GM18951 (cell line): Measurements from ENCODE around the gene RHBDD2.
"Not testable (repeated sequence)": the region's sequence is repeated elsewhere in the genome, so short reads cannot be mapped to it uniquely, and the experiment has no call there.

ENCODE experiments used
- POLR2A ChIP-seq: IDR thresholded peaks from 4 replicates; pipeline ENCODE4 v1.6.1; 2011; ENCODE audit warnings: mild to moderate bottlenecking; ENCODE audit not compliant: insufficient read length, insufficient read depth; ENCODE audit errors: extremely low read depth
- in situ Hi-C: fragments of 300-500 bp; cut with MboI; formaldehyde crosslinking; loops from one replicate; pipeline ENCODE4 v1.12.0; 2022; ENCODE audit warnings: low sequenced_read_pairs, mixed read lengths, inconsistent platforms; ENCODE audit not compliant: unreplicated experiment

The RHBDD2 gene

DNA sequence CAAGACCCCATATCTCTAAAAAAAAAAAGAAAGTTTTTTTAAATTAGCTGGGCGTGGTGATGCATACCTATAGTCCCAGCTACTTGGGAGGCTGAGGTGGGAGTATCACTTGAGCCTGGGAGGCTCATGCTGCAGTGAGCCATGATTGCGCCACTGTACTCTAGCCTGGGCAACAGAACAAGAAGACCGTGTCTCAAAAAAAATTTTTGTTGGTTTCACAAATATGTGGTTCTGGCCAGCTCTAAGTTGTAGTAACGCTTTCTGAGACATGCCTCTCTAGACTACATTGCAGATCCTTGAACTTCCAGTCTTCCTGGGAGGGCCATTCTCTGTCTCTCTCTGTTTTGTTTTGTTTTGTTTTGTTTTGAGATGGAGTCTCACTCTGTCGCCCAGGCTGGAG lies 24.6 kb upstream of the RHBDD2 start:
- TF ChIP-seq POLR2A: no peak
- in situ Hi-C loops: no loop called here

DNA sequence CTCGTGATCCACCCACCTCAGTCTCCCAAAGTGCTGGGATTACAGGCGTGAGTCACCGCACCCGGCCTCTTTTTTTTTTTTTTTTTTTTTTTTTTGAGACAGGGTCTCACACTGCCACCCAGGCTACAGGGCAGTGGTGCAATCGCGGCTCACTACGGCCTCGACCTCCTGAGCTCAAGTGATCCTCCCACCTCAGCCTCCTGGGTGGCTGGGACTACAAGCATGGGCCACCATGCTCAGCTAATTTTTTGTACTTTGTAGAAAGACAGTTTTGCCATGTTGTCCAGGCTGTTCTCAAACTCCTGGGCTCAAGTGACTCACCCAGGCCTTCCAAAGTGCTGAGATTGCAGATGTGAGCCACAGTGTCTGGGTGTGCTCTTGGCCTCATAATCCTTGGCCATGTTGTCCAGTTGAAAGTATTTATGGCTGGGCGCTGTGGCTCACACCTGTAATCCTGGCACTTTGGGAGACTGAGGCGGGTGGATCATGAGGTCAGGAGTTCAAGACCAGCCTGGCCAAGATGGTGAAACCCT lies 24.0 kb upstream of the RHBDD2 start:
- in situ Hi-C loops: not testable (repeated sequence)

DNA sequence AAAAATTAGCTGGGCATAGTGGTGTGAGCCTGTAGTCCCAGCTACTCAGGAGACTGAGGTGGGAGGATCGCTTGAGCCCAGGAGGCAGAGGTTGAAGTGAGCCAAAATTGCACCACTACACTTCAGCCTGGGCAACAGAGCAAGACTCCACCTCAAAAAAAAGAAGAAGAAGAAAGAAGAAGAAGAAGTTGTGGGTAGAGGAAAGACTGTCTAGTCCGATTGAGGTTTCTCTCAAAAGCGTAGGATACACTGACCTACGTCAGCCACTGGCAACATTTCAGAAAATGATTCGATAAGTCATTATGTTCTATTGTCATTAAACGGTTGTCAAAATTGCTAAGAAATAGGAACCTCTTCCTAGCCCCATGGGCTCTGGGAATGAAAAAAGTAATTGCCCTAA lies 22.3 kb upstream of the RHBDD2 start:
- in situ Hi-C loops: no loop called here
- no peak for TF ChIP-seq POLR2A

DNA sequence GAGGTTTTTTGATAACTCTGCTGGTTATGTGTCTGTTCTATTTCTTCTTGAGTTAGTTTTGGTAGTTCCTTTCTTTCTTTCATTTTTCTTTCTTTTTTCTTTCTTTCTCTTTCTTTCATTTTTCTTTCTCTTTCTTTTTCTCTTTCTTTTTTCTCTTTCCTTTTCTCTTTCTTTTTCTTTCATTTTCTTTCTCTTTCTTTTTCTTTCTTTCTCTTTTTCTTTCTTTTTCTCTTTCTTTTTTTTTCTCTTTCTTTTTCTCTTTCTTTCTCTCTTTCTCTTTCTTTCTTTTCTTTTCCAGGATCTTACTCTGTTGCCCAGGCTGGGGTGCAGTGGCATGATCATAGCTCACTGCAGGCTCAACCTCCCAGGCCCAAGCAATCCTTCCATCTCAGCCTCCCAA lies 20.4 kb upstream of the RHBDD2 start:
- TF ChIP-seq POLR2A: no peak
- in situ Hi-C loops: no loop called here

DNA sequence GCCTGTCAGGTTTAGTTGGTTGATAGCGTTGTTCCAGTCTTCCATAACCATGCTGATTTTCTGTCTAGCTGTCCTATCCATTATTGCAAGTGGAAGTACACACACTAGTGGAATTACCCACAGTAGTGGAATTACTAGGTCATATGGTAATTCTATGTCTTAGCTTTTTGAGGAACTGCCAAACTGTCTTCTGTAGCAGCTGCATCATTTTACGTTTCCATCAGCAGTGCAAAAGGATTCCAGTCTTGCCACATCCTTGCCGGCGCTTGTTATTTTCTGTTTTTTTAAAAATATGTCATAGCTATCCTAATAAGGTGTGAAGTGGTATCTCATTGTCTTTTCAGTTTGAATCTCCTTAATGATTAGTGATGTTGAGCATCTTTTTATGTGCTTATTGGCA lies 17.2 kb upstream of the RHBDD2 start:
- in situ Hi-C loops: no loop called here
- no peak for TF ChIP-seq POLR2A

GRCh38 chr7:75864251-75864650 lies 14.6 kb upstream of the RHBDD2 start:
- in situ Hi-C loops: not testable (repeated sequence)

DNA sequence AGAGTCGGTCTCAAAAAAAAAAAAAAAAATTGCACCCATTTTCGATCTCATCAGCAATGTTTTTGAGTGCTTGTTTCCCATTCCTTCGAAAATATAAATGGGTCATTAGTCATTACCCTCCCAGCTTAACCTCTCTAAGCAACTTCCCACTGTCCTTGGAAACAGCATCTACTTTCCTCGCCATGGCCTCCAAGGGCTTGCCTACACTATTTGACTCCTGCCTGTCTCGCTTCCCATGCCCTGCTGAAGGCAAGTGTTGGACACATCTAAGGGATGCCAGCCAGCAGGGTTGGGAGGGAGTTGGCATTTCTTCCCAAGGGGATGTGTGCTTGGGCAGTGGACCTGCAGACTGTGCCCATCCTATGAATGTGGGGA lies 12.7 kb upstream of the RHBDD2 start:
- no peak for TF ChIP-seq POLR2A
- in situ Hi-C loops: no loop called here

- no peak for TF ChIP-seq POLR2A
- in situ Hi-C loops: no loop called here
Observed at GRCh38 chr7:75866489-75867389, 12.1 kb upstream of the RHBDD2 start.

DNA sequence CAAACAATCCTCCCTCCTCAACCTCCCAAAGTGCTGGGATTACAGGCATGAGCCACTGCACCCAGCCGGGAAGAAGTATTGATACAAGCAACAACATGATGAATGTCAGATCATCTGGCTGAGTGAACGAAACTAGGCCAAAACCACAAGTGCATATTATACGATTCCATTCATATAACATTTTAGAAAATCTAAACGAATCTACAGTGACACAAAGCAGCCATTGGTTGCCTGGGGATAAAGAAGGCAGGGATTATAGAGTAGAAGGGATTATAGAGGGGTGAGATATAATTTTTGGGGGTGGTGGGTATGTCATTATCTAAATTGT lies 11.5 kb upstream of the RHBDD2 start:
- in situ Hi-C loops: no loop called here
- TF ChIP-seq POLR2A: no peak

GRCh38 chr7:75868153-75868552 lies 10.7 kb upstream of the RHBDD2 start:
- in situ Hi-C loops: no loop called here
- no peak for TF ChIP-seq POLR2A

DNA sequence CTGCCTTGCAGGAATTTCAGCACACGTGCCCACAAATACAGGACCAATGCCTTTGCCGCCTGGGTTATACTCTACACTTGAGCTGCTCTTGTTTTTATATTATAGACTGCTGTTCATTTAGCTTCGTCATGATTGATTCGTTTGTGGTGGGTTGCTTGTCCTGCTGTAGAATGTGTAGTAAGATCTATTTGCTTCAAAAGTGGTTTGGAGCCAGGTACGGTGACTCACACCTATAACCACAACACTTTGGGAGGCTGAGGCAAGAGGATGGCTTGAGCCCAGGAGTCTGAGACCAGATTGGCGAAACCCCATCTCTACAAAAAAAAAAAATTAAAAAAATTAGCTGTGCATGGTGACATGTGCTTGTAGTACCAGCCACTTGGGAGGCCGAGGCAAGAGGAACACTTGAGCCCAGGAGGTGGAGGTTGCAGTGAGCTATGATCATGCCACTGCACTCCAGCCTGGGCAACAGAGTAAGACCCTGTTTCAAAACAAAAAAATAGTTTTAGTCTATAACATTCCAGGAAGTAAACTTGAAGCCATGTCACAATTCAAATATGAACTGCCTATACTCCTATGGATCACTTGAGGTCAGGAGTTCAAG lies 9.0 kb upstream of the RHBDD2 start:
- in situ Hi-C loops: no loop called here
- TF ChIP-seq POLR2A: no peak

GRCh38 chr7:75870557-75871161 lies 8.2 kb upstream of the RHBDD2 start:
- no peak for TF ChIP-seq POLR2A
- in situ Hi-C loops: no loop called here

- TF ChIP-seq POLR2A: no peak
- in situ Hi-C loops: no loop called here
Observed at GRCh38 chr7:75872073-75872782, 6.6 kb upstream of the RHBDD2 start.

- in situ Hi-C loops: not testable (repeated sequence)
Observed at GRCh38 chr7:75874180-75874579, 4.7 kb upstream of the RHBDD2 start.
